CD4-positive, alpha-beta memory T cell (primary cell): ENCODE measurements around the gene CCNH. TPM values are rescaled to one million over a fixed set of nuclear protein-coding genes. Genes with fewer than 3 reads are reported as not detected.
A peak's percentile ranks its signal among the peaks of the same experiment; 100 is the strongest.

Experiments used
- CTCF ChIA-PET: fragments of 350-600 bp; sonication (Branson Sonifier 250); formaldehyde crosslinking; loops from one replicate; lab custom pipeline; 2021; ENCODE audit warnings: inconsistent platforms; ENCODE audit not compliant: partially characterized antibody; lab: Charles Lee
- POLR2A ChIA-PET: fragments of 350-600 bp; sonication (Branson Sonifier 250); formaldehyde crosslinking; loops from one replicate; lab custom pipeline; 2021; ENCODE audit not compliant: partially characterized antibody; lab: Charles Lee
- DNase-seq, 5 donors: peaks; one replicate each; pipeline versions ENCODE4 v3.0.0 to v3.0.0-alpha.2; 2020 to 2022; ENCODE audit warnings: mixed read lengths in 1 of 5
- H3K27ac ChIP-seq: one replicate; pipeline ENCODE4 v1.7.0; 2013; ENCODE audit warnings: low read depth, low read length
- H3K27me3 ChIP-seq: 2 replicates; pipeline ENCODE4 v1.7.0; 2013; ENCODE audit warnings: mild to moderate bottlenecking, low read length, moderate library complexity; ENCODE audit not compliant: insufficient read depth
- H3K36me3 ChIP-seq: 2 replicates; pipeline ENCODE4 v1.7.0; 2013; ENCODE audit warnings: mild to moderate bottlenecking, low read length, moderate library complexity; ENCODE audit not compliant: insufficient read depth
- H3K4me1 ChIP-seq: 2 replicates; pipeline ENCODE4 v1.7.0; 2013; ENCODE audit warnings: mild to moderate bottlenecking, low read length, moderate library complexity; ENCODE audit not compliant: insufficient read depth
- H3K4me3 ChIP-seq, 2 donors: one replicate each; pipeline ENCODE4 v1.7.0; 2013; ENCODE audit warnings: low read length in 2 of 2, mild to moderate bottlenecking in 1 of 2
- H3K9me3 ChIP-seq, 2 donors: one replicate each; pipeline ENCODE4 v1.7.0; 2013; ENCODE audit warnings: low read length in 2 of 2, control low read depth in 1 of 2; ENCODE audit not compliant: control insufficient read depth in 1 of 2
- H3K27ac Mint-ChIP-seq, 7 donors: one replicate each; pipeline ENCODE4 v1.8.0; 2020 to 2021; ENCODE audit warnings: mixed read lengths in 7 of 7, mild to moderate bottlenecking in 6 of 7, inconsistent platforms in 3 of 7, moderate library complexity in 3 of 7
- H3K27me3 Mint-ChIP-seq, 2 donors: one replicate each; pipeline ENCODE4 v1.8.0; 2020 to 2021; ENCODE audit warnings: mixed read lengths in 2 of 2
- H3K36me3 Mint-ChIP-seq, 2 donors: one replicate each; pipeline ENCODE4 v1.8.0; 2020 to 2021; ENCODE audit warnings: mixed read lengths in 2 of 2, inconsistent platforms in 1 of 2, mild to moderate bottlenecking in 1 of 2
- H3K4me1 Mint-ChIP-seq, 4 donors: one replicate each; pipeline ENCODE4 v1.8.0; 2020 to 2021; ENCODE audit warnings: mixed read lengths in 4 of 4, mild to moderate bottlenecking in 1 of 4
- H3K4me3 Mint-ChIP-seq, 8 donors: one replicate each; pipeline ENCODE4 v1.8.0; 2020 to 2021; ENCODE audit warnings: mixed read lengths in 8 of 8, mild to moderate bottlenecking in 7 of 8, moderate library complexity in 6 of 8, inconsistent platforms in 3 of 8
- H3K9me3 Mint-ChIP-seq, 8 donors: one replicate each; pipeline ENCODE4 v1.8.0; 2020 to 2021; ENCODE audit warnings: mixed read lengths in 8 of 8, mild to moderate bottlenecking in 5 of 8, inconsistent platforms in 3 of 8, moderate library complexity in 1 of 8
- intact Hi-C: fragments of 100-400 bp; cut with micrococcal nuclease; formaldehyde crosslinking; loops from one replicate; pipeline ENCODE4 v1.15.1; 2023
- polyA plus RNA-seq, 2 donors: library from polyadenylated mRNA; unstranded; fragments of 300-500 nt; fragmentation: Illumina TruSeq; gene quantifications; one replicate each; pipeline ENCODE4 v1.2.3, GENCODE V29; 2021
- total RNA-seq, 2 experiments: library from RNA; stranded (reverse); gene quantifications; one replicate each; pipeline ENCODE4 v1.2.3, GENCODE V29; 2021

The CCNH gene
- total RNA-seq = 10 to 100 TPM; 93.9 to 98.6 TPM
- polyA plus RNA-seq = 10 to 100 TPM; 54.1 to 58.4 TPM

DNA sequence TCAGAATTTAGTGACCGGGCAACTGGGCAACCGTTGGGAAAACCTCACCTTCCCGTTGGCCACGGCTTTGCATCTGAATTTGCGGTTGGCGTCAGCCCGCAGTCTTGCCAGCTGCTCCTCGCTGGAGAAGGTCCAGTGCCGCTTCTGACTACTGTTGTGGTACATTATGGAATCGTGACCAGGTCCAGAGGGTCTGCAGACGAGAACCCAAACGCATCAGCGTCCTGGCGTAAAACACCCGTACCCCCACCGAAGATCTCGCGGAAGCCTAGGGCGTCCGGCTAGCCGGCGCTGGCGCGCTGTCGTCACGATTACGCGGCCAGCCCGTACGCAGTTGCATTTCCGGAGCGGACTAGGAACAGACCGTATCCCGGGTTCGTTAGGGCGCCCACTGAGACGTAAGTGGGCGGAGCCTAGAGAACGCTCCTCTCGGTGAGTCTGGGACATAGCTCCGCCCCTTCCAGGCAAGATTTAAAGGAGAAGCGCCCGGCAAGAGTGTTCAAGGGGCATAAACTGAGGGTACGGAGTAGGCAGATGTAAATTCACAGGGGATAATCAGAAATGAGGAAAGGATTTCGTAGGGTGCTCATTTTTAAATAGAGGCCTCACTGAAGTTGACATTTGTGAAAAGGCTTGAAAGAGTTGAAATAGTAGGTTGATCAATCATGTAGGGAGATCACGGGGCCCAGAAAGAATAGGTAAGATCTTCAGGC lies at the start of gene CCNH:
Gene CCNH, minus strand, starts transcription at position 301 of the 713 bp plus-strand sequence. Its CDS starts 136 bp downstream, at position 165.
- H3K4me3 ChIP-seq = peak within 1 kb of the TSS; percentile 92 to 96
- H3K9me3 ChIP-seq = no peaks in the 10 kb centered on the region
- POLR2A ChIA-PET = interaction anchor here (1.0 to 3.0 kb wide), 9 partner anchors 9 to 857 kb away, joined by 3 to 17 read pairs (median 6); partner anchors contain the start of genes COX7C and RASA1
- no peaks in the 10 kb centered on the region for H3K27me3 Mint-ChIP-seq
- H3K27ac Mint-ChIP-seq = peak within 1 kb of the TSS; percentile 88 to 100 (median 99)
- peak; percentile 94 to 98 (median 97) for DNase-seq
- peak within 1 kb of the TSS; percentile 100 for H3K27ac ChIP-seq
- peaks cover 46% of the 10 kb centered on the region for H3K4me1 ChIP-seq
- H3K36me3 Mint-ChIP-seq = peaks cover 18 to 40% of the 10 kb centered on the region in 2 donors
- peaks cover 0 to 1% (median 0%) of the 10 kb centered on the region in 8 donors for H3K9me3 Mint-ChIP-seq
- CTCF ChIA-PET = interaction anchor here (0.8 to 3.4 kb wide), 8 partner anchors 10 to 1278 kb away, joined by 3 to 22 read pairs (median 3); no protein-coding TSS in a partner anchor
- H3K27me3 ChIP-seq = no peaks in the 10 kb centered on the region
- H3K4me3 Mint-ChIP-seq = peak within 1 kb of the TSS; percentile 94 to 99 (median 98)
- H3K4me1 Mint-ChIP-seq = peaks cover 38 to 54% (median 42%) of the 10 kb centered on the region in 4 donors
- intact Hi-C loops = loop anchor here (1.0 to 10.0 kb wide), 5 partner anchors 144 to 1272 kb away; partner anchors contain the start of genes COX7C and TMEM161B
- H3K36me3 ChIP-seq = peaks cover 11% of the 10 kb centered on the region

GRCh38 chr5:87457706-87458105 lies 45.0 kb upstream of the CCNH start:
- H3K9me3 Mint-ChIP-seq = peaks cover 0 to 6% (median 0%) of the 10 kb centered on the region in 8 donors
- intact Hi-C loops = no loop called here
- CTCF ChIA-PET = no interaction called here
- POLR2A ChIA-PET = no interaction called here
- Histone ChIP-seq H3K27me3 (no peaks in the 10 kb centered on the region), H3K27ac (no peak overlapping the region), H3K4me1 (no peaks in the 10 kb centered on the region), H3K36me3 (no peaks in the 10 kb centered on the region), H3K4me3 (no peak overlapping the region), H3K9me3 (no peaks in the 10 kb centered on the region)
- no peaks in the 10 kb centered on the region for H3K36me3 Mint-ChIP-seq
- H3K4me3 Mint-ChIP-seq = no peak overlapping the region
- DNase-seq = no peak
- peaks cover 12% of the 10 kb centered on the region in 2 donors for H3K27me3 Mint-ChIP-seq
- peaks cover 0 to 6% (median 4%) of the 10 kb centered on the region in 4 donors for H3K4me1 Mint-ChIP-seq
- no peak overlapping the region for H3K27ac Mint-ChIP-seq

- H3K4me1 ChIP-seq = no peaks in the 10 kb centered on the region
- H3K9me3 ChIP-seq = no peaks in the 10 kb centered on the region
- H3K9me3 Mint-ChIP-seq = no peaks in the 10 kb centered on the region
- H3K27ac Mint-ChIP-seq = no peak overlapping the region
- no peak for DNase-seq
- no peaks in the 10 kb centered on the region for H3K27me3 ChIP-seq
- peaks cover 6 to 20% of the 10 kb centered on the region in 2 donors for H3K27me3 Mint-ChIP-seq
- no peak overlapping the region for H3K4me3 ChIP-seq
- H3K4me3 Mint-ChIP-seq = no peak overlapping the region
- ChIA-PET POLR2A (no interaction called here), CTCF (no interaction called here)
- no peak overlapping the region for H3K27ac ChIP-seq
- no peaks in the 10 kb centered on the region for H3K36me3 ChIP-seq
- no peaks in the 10 kb centered on the region for H3K36me3 Mint-ChIP-seq
- intact Hi-C loops = no loop called here
- H3K4me1 Mint-ChIP-seq = peaks cover 0 to 7% (median 6%) of the 10 kb centered on the region in 4 donors
These were observed 41.1 kb upstream of the CCNH start for GRCh38 chr5:87453801-87454200.

DNA sequence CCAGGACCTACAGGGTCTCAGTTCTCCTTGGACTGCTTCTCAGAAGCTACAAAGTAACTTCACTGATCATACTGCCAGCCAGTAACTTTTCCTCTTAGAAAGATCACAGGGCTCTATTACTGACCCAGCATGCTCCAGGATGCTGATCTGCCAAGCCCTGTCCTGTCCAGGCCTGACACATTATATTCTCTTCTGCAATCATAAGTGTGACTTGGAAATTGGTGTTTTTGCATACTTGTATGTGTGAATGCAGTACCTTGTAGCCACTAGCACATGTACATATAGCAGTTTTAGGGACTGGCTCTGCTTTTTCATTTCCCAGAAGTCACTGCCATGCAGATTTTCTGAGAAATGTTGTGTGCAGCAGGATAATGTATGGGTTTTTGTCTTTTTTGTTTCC lies 40.1 kb upstream of the CCNH start:
- CTCF ChIA-PET = no interaction called here
- no peaks in the 10 kb centered on the region for H3K9me3 Mint-ChIP-seq

GRCh38 chr5:87442419-87442818 lies 29.7 kb upstream of the CCNH start:
- no peak for DNase-seq
- Histone ChIP-seq H3K9me3 (no peaks in the 10 kb centered on the region), H3K27me3 (no peaks in the 10 kb centered on the region), H3K4me3 (no peak overlapping the region), H3K27ac (no peak overlapping the region), H3K4me1 (peaks cover 6% of the 10 kb centered on the region), H3K36me3 (no peaks in the 10 kb centered on the region)
- Mint-ChIP-seq H3K27ac (no peak overlapping the region), H3K36me3 (no peaks in the 10 kb centered on the region), H3K4me1 (peaks cover 4 to 12% (median 8%) of the 10 kb centered on the region in 4 donors), H3K9me3 (no peaks in the 10 kb centered on the region), H3K27me3 (peaks cover 10 to 19% of the 10 kb centered on the region in 2 donors), H3K4me3 (no peak overlapping the region)
- ChIA-PET CTCF (no interaction called here), POLR2A (no interaction called here)
- intact Hi-C loops = no loop called here

More for the DNA sequence above, 40.1 kb upstream of the CCNH start:
- Histone ChIP-seq H3K27ac (no peak overlapping the region), H3K4me1 (no peaks in the 10 kb centered on the region), H3K9me3 (no peaks in the 10 kb centered on the region), H3K27me3 (no peaks in the 10 kb centered on the region), H3K36me3 (no peaks in the 10 kb centered on the region), H3K4me3 (no peak overlapping the region)
- POLR2A ChIA-PET = no interaction called here
- H3K4me1 Mint-ChIP-seq = peaks cover 0 to 7% (median 6%) of the 10 kb centered on the region in 4 donors
- no peak overlapping the region for H3K27ac Mint-ChIP-seq
- DNase-seq = no peak
- no peaks in the 10 kb centered on the region for H3K36me3 Mint-ChIP-seq
- H3K4me3 Mint-ChIP-seq = no peak overlapping the region
- intact Hi-C loops = no loop called here
- peaks cover 1 to 21% of the 10 kb centered on the region in 2 donors for H3K27me3 Mint-ChIP-seq

- Mint-ChIP-seq H3K36me3 (no peaks in the 10 kb centered on the region), H3K4me1 (peaks cover 4 to 12% (median 7%) of the 10 kb centered on the region in 4 donors), H3K27me3 (peaks cover 7 to 14% of the 10 kb centered on the region in 2 donors), H3K27ac (no peak overlapping the region), H3K4me3 (no peak overlapping the region), H3K9me3 (no peaks in the 10 kb centered on the region)
- intact Hi-C loops = no loop called here
- Histone ChIP-seq H3K27ac (no peak overlapping the region), H3K4me3 (no peak overlapping the region), H3K36me3 (no peaks in the 10 kb centered on the region), H3K4me1 (peaks cover 6% of the 10 kb centered on the region), H3K9me3 (no peaks in the 10 kb centered on the region), H3K27me3 (no peaks in the 10 kb centered on the region)
- DNase-seq = no peak
- ChIA-PET CTCF (no interaction called here), POLR2A (no interaction called here)
These were observed 25.5 kb upstream of the CCNH start for GRCh38 chr5:87438231-87438630.

- no peak overlapping the region for H3K27ac ChIP-seq
- Mint-ChIP-seq H3K27ac (no peak overlapping the region), H3K36me3 (no peaks in the 10 kb centered on the region), H3K4me1 (peaks cover 4 to 12% (median 7%) of the 10 kb centered on the region in 4 donors), H3K9me3 (no peaks in the 10 kb centered on the region), H3K4me3 (no peak overlapping the region), H3K27me3 (peaks cover 5 to 14% of the 10 kb centered on the region in 2 donors)
- no peaks in the 10 kb centered on the region for H3K36me3 ChIP-seq
- H3K4me1 ChIP-seq = peaks cover 6% of the 10 kb centered on the region
- H3K9me3 ChIP-seq = no peaks in the 10 kb centered on the region
- CTCF ChIA-PET = no interaction called here
- POLR2A ChIA-PET = no interaction called here
- H3K4me3 ChIP-seq = no peak overlapping the region
- DNase-seq = no peak
- no peaks in the 10 kb centered on the region for H3K27me3 ChIP-seq
- intact Hi-C loops = no loop called here
These were observed 25.0 kb upstream of the CCNH start for GRCh38 chr5:87437724-87438123.
